Muscle layer of duodenum (tissue), 2 donors: ENCODE data around the gene MYL12A.

Source experiments
- H3K27ac ChIP-seq: one replicate; pipeline ENCODE4 v1.7.0; 2013; ENCODE audit warnings: mild to moderate bottlenecking, low read length
- H3K27me3 ChIP-seq: one replicate; pipeline ENCODE4 v1.7.0; 2013; ENCODE audit warnings: low read depth, mild to moderate bottlenecking, control low read depth, low read length
- H3K36me3 ChIP-seq, 2 donors: one replicate each; pipeline ENCODE4 v1.7.0; 2013; ENCODE audit warnings: low read length in 2 of 2, control low read depth in 1 of 2, mild to moderate bottlenecking in 1 of 2; ENCODE audit not compliant: insufficient read depth in 2 of 2, control insufficient read depth in 1 of 2
- H3K4me1 ChIP-seq, 2 donors: one replicate each; pipeline ENCODE4 v1.7.0; 2013; ENCODE audit warnings: low read length in 2 of 2, mild to moderate bottlenecking in 2 of 2, control low read depth in 1 of 2, moderate library complexity in 1 of 2; ENCODE audit not compliant: insufficient read depth in 2 of 2, control insufficient read depth in 1 of 2
- H3K4me3 ChIP-seq, 2 donors: one replicate each; pipeline ENCODE4 v1.7.0; 2013; ENCODE audit warnings: low read length in 2 of 2, low read depth in 1 of 2, mild to moderate bottlenecking in 1 of 2
- H3K9me3 ChIP-seq, 2 donors: one replicate each; pipeline ENCODE4 v1.7.0; 2013; ENCODE audit warnings: low read length in 2 of 2, control low read depth in 1 of 2, mild to moderate bottlenecking in 1 of 2; ENCODE audit not compliant: control insufficient read depth in 1 of 2
- donor health status: healthy.

MYL12A gene

GRCh38 chr18:3246635-3247239 lies 864 bp upstream of the MYL12A start:
- peaks cover 4 to 14% of the 10 kb centered on the region in 2 donors for H3K4me1 ChIP-seq
- H3K36me3 ChIP-seq = peaks cover 11 to 21% of the 10 kb centered on the region in 2 donors
- peak overlapping the region; percentile 93 to 98 for H3K4me3 ChIP-seq
- peak overlapping the region; percentile 100 for H3K27ac ChIP-seq
- no peaks in the 10 kb centered on the region for H3K9me3 ChIP-seq
- no peaks in the 10 kb centered on the region for H3K27me3 ChIP-seq

DNA sequence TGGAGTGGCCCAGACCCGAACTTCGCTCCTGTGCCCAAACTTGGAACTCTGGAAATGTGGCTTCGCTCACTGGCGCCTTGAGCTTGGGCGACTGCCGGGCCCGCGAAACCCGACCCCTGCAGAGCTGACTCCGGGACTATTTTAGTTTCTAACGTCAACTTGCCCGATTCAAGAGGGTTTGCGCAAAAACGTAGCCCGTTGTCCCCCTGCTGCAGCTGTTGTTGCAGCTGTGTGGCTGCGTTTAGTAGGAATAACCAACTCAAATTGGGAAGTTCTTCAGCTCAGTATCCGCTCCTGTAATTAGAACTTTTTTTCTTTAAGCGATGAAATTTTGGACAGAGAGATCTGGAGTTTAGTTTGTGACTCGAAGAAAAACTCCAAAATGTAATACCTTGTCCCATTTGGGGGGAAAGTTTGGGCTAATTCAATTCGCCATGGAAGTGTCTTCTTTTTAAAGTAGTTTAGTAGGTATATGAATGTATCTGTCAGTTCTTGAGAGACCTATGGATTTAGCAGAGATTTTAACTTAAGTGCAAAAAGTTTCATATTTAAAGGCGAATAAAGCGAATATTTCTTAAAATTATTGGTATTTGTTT lies 559 bp downstream of the MYL12A start:
- peaks cover 14 to 21% of the 10 kb centered on the region in 2 donors for H3K36me3 ChIP-seq
- H3K4me3 ChIP-seq = peak overlapping the region; percentile 93 to 98
- no peaks in the 10 kb centered on the region for H3K27me3 ChIP-seq
- no peaks in the 10 kb centered on the region for H3K9me3 ChIP-seq
- H3K27ac ChIP-seq = peak overlapping the region; percentile 100
- H3K4me1 ChIP-seq = peaks cover 9 to 22% of the 10 kb centered on the region in 2 donors

- H3K4me3 ChIP-seq = peak overlapping the region; percentile 93 to 98
These were observed 1.2 kb downstream of the MYL12A start for GRCh38 chr18:3248658-3249359.

GRCh38 chr18:3250237-3251107 lies 2.9 kb downstream of the MYL12A start:
- Histone ChIP-seq H3K27me3 (no peaks in the 10 kb centered on the region), H3K27ac (peak overlapping the region; percentile 93), H3K4me1 (peaks cover 9 to 22% of the 10 kb centered on the region in 2 donors), H3K4me3 (peak overlapping the region in 1 of 2 donors; percentile 35), H3K9me3 (no peaks in the 10 kb centered on the region), H3K36me3 (peaks cover 38 to 43% of the 10 kb centered on the region in 2 donors)

More at GRCh38 chr18:3248658-3249359, 1.2 kb downstream of the MYL12A start:
- H3K27ac ChIP-seq = peak overlapping the region; percentile 100
- H3K27me3 ChIP-seq = no peaks in the 10 kb centered on the region
- H3K9me3 ChIP-seq = no peaks in the 10 kb centered on the region
- H3K4me1 ChIP-seq = peaks cover 9 to 22% of the 10 kb centered on the region in 2 donors
- H3K36me3 ChIP-seq = peaks cover 21 to 28% of the 10 kb centered on the region in 2 donors

DNA sequence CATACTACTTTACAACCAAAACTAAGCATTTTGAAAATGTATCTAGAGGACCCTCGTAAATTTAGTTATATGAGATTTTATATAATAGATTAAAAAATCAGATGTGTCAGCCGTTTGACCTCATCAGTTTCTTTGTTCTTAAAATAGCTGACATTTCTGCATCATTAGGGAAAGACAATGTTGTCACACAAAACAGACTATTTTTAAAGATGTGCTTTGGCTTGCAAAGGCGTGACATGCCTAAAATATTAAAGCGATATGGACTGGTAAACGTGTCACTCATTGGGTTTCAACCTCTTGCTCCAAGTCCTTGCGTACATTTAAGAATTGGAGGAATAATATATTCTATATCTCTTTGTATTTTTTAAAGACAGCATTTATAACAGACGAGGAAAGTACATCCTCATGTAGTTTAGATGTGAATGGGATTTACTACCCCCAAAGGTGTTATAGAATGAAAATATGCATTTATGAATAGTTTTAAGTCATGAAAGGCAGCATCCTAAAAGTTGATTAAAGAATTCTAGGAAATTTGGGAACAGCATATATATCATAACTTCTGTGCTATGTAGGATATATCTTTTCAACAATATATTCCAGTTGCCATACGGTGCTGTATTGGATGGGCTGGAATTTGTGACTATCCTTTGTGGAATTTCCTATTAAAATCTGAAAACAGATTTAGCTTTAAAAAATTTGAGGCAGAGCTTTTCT lies 3.8 kb downstream of the MYL12A start:
- Histone ChIP-seq H3K4me1 (peaks cover 9 to 26% of the 10 kb centered on the region in 2 donors), H3K4me3 (no peak overlapping the region)

DNA sequence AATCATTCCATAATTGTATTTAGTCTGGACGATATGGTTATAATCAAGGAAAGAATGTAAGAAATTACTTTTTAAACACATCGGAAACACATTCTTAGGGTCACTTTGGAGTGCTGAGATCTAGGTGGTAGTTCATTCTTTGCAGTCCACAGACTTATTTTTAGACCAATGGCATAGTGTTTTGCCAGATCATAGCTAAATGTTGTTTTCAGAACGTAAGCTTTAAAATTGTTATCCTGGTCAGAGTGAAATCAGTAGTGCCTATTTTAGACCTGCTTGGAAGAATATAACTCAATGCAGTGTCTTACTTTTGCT lies 4.3 kb downstream of the MYL12A start:
- Histone ChIP-seq H3K4me3 (no peak overlapping the region), H3K27ac (peak overlapping the region; percentile 71), H3K4me1 (peaks cover 10 to 31% of the 10 kb centered on the region in 2 donors), H3K36me3 (peaks cover 48 to 50% of the 10 kb centered on the region in 2 donors), H3K27me3 (no peaks in the 10 kb centered on the region), H3K9me3 (no peaks in the 10 kb centered on the region)

More for the DNA sequence above, 3.8 kb downstream of the MYL12A start:
- H3K27me3 ChIP-seq = no peaks in the 10 kb centered on the region
- peaks cover 47 to 50% of the 10 kb centered on the region in 2 donors for H3K36me3 ChIP-seq
- no peaks in the 10 kb centered on the region for H3K9me3 ChIP-seq
- H3K27ac ChIP-seq = peak overlapping the region; percentile 71

DNA sequence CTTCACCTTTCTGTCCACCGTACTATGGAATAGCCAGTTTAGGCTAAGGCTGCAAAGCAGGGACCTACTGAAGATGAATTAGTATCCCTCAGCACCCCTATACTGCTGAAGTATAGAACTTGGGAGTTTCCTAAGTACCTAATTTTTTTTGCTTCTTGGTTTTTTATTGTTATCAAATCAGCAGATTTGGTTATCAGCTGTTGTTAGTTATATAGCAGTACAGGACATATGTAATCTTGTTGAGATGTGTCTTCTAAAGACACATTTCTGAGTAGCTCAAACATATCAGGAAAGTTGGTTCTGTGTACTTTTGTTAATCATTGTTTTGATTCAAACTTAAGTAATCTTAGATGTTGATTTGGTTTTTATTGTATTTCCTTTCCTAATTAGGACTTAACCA lies 5.2 kb downstream of the MYL12A start:
- H3K4me1 ChIP-seq = peaks cover 13 to 41% of the 10 kb centered on the region in 2 donors
- no peaks in the 10 kb centered on the region for H3K27me3 ChIP-seq
- no peak overlapping the region for H3K4me3 ChIP-seq
- no peaks in the 10 kb centered on the region for H3K9me3 ChIP-seq
- H3K36me3 ChIP-seq = peaks cover 50 to 57% of the 10 kb centered on the region in 2 donors
- no peak overlapping the region for H3K27ac ChIP-seq

DNA sequence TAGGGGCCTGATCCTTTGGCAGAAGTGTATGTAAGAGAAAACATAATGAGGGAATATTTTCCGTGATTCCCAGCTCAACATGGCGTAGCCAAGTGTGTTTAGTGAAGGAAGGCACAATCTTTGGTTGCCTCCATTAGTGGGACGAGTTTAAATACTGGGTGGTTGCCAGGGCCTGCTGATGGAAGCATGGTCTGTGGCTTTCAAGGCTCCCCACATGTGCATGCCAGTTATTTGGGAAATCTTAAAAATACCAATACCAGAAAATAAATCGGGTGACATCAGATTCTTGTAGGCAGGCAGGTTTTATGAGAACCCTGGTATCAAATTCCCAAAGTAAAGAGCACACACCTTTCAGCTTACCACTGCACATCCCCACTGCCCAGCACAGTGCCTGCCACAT lies 7.1 kb downstream of the MYL12A start:
- no peak overlapping the region for H3K27ac ChIP-seq
- H3K4me3 ChIP-seq = no peak overlapping the region
- H3K27me3 ChIP-seq = no peaks in the 10 kb centered on the region
- H3K4me1 ChIP-seq = peaks cover 13 to 37% of the 10 kb centered on the region in 2 donors
- no peaks in the 10 kb centered on the region for H3K9me3 ChIP-seq
- H3K36me3 ChIP-seq = peaks cover 49 to 53% of the 10 kb centered on the region in 2 donors

GRCh38 chr18:3255611-3256165 lies 8.1 kb downstream of the MYL12A start:
- Histone ChIP-seq H3K4me3 (no peak overlapping the region), H3K4me1 (peaks cover 10 to 30% of the 10 kb centered on the region in 2 donors), H3K27ac (no peak overlapping the region), H3K36me3 (peaks cover 46 to 49% of the 10 kb centered on the region in 2 donors), H3K27me3 (no peaks in the 10 kb centered on the region), H3K9me3 (no peaks in the 10 kb centered on the region)
